SIG-M5 treated with dmso at 0.1 percent for 504 hours (cell line): ENCODE measurements around the gene URM1.

Experiments used
- DNase-seq: peaks from one replicate; lab custom pipeline; 2025; ENCODE audit not compliant: unreplicated experiment; lab: John Stamatoyannopoulos, UW

Gene URM1

GRCh38 chr9:128344931-128345605, 26.1 kb upstream of the URM1 start:
- DNase-seq, result no peak

- DNase-seq, result no peak
These were observed 22.0 kb upstream of the URM1 start for GRCh38 chr9:128349125-128349524.

- no peak for DNase-seq
These were observed 21.4 kb upstream of the URM1 start for GRCh38 chr9:128349772-128350171.

GRCh38 chr9:128355451-128355850, 15.7 kb upstream of the URM1 start:
- DNase-seq, result no peak

GRCh38 chr9:128358090-128358489, 13.1 kb upstream of the URM1 start:
- DNase-seq, result no peak

- no peak for DNase-seq
These were observed 12.3 kb upstream of the URM1 start for GRCh38 chr9:128358861-128359260.

- DNase-seq, result no peak
These were observed 10.3 kb upstream of the URM1 start for GRCh38 chr9:128360826-128361225.

- DNase-seq, result no peak
These were observed 9.7 kb upstream of the URM1 start for GRCh38 chr9:128361296-128361985.

GRCh38 chr9:128361986-128362646, 9.1 kb upstream of the URM1 start:
- DNase-seq, result peak; percentile 71

GRCh38 chr9:128362774-128363173, 8.4 kb upstream of the URM1 start:
- no peak for DNase-seq

GRCh38 chr9:128365525-128365924, 5.6 kb upstream of the URM1 start:
- DNase-seq, result no peak

GRCh38 chr9:128369024-128369706, 2.0 kb upstream of the URM1 start:
- no peak for DNase-seq

- DNase-seq, result no peak
These were observed 815 bp upstream of the URM1 start for GRCh38 chr9:128370367-128370751.

- DNase-seq, result no peak
These were observed 500 bp downstream of the URM1 start for GRCh38 chr9:128371630-128372117.

GRCh38 chr9:128372188-128372641, 1.0 kb downstream of the URM1 start:
- DNase-seq, result no peak

- DNase-seq, result no peak
These were observed 1.6 kb downstream of the URM1 start for GRCh38 chr9:128372784-128373183.

GRCh38 chr9:128374221-128374675, 3.1 kb downstream of the URM1 start:
- no peak for DNase-seq

GRCh38 chr9:128375865-128376264, 4.7 kb downstream of the URM1 start:
- no peak for DNase-seq

- no peak for DNase-seq
These were observed 11.1 kb downstream of the URM1 start for GRCh38 chr9:128382261-128382660.

- no peak for DNase-seq
These were observed 12.0 kb downstream of the URM1 start for GRCh38 chr9:128383007-128383753.

- DNase-seq, result no peak
These were observed 12.6 kb downstream of the URM1 start for GRCh38 chr9:128383791-128384190.
